ENCODE results near the gene STXBP4.

DNA sequence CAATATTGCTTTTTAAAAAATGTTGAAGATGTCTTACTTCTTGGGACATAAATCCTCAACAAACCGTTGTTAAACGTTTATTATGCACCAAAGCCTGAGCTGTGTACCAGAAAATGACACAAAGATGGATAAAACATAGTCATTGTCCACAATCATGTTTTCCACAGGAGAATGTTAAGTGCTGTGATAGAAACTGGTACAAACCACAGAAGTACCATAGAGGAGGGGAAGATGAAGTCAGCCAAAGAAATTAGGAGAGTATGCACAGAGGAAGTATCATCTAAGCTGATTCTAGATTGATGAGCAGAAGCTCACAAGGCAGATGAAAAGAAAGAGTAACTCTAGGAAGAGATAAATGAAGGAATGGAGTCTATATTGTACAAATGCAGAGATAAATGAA, 153.5 kb downstream of the STXBP4 start:
- TF ChIP-seq ISL1 (CRISPR knock-in tag; IDR thresholded peaks at IDR 0.05) (no peak), RARB (CRISPR knock-in tag; IDR thresholded peaks at IDR 0.05) (no peak), ZFP3 (CRISPR knock-in tag; IDR thresholded peaks at IDR 0.05) (no peak), CSDC2 (CRISPR knock-in tag; IDR thresholded peaks at IDR 0.05) (no peak), TOX (CRISPR knock-in tag; IDR thresholded peaks at IDR 0.05; ENCODE audit: borderline replicate concordance) (no peak), ZNF70 (CRISPR knock-in tag; IDR thresholded peaks at IDR 0.05) (no peak), ZNF565 (CRISPR knock-in tag; conservative IDR thresholded peaks at IDR 0.05; ENCODE audit: low read depth) (no peak), ZFP30 (CRISPR knock-in tag; IDR thresholded peaks at IDR 0.05) (no peak), ESRRG (CRISPR knock-in tag; IDR thresholded peaks at IDR 0.05) (no peak), BACH2 (CRISPR knock-in tag; IDR thresholded peaks at IDR 0.05; ENCODE audit: borderline replicate concordance) (no peak), TCF4 (CRISPR knock-in tag; IDR thresholded peaks at IDR 0.05; ENCODE audit: borderline replicate concordance) (no peak)
- TF ChIP-seq, protein P1, sequence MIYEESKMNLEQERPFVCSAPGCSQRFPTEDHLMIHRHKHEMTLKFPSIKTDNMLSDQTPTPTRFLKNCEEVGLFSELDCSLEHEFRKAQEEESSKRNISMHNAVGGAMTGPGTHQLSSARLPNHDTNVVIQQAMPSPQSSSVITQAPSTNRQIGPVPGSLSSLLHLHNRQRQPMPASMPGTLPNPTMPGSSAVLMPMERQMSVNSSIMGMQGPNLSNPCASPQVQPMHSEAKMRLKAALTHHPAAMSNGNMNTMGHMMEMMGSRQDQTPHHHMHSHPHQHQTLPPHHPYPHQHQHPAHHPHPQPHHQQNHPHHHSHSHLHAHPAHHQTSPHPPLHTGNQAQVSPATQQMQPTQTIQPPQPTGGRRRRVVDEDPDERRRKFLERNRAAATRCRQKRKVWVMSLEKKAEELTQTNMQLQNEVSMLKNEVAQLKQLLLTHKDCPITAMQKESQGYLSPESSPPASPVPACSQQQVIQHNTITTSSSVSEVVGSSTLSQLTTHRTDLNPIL (CRISPR knock-in tag; IDR thresholded peaks at IDR 0.05; ENCODE audit: low read depth) = no peak
- TF ChIP-seq, protein P2, sequence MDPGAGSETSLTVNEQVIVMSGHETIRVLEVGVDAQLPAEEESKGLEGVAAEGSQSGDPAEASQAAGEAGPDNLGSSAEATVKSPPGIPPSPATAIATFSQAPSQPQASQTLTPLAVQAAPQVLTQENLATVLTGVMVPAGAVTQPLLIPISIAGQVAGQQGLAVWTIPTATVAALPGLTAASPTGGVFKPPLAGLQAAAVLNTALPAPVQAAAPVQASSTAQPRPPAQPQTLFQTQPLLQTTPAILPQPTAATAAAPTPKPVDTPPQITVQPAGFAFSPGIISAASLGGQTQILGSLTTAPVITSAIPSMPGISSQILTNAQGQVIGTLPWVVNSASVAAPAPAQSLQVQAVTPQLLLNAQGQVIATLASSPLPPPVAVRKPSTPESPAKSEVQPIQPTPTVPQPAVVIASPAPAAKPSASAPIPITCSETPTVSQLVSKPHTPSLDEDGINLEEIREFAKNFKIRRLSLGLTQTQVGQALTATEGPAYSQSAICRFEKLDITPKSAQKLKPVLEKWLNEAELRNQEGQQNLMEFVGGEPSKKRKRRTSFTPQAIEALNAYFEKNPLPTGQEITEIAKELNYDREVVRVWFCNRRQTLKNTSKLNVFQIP (CRISPR knock-in tag; IDR thresholded peaks at IDR 0.05; ENCODE audit: borderline replicate concordance, low read depth) = no peak
- TF ChIP-seq, protein P3, sequence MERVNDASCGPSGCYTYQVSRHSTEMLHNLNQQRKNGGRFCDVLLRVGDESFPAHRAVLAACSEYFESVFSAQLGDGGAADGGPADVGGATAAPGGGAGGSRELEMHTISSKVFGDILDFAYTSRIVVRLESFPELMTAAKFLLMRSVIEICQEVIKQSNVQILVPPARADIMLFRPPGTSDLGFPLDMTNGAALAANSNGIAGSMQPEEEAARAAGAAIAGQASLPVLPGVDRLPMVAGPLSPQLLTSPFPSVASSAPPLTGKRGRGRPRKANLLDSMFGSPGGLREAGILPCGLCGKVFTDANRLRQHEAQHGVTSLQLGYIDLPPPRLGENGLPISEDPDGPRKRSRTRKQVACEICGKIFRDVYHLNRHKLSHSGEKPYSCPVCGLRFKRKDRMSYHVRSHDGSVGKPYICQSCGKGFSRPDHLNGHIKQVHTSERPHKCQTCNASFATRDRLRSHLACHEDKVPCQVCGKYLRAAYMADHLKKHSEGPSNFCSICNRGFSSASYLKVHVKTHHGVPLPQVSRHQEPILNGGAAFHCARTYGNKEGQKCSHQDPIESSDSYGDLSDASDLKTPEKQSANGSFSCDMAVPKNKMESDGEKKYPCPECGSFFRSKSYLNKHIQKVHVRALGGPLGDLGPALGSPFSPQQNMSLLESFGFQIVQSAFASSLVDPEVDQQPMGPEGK (CRISPR knock-in tag; IDR thresholded peaks at IDR 0.05; ENCODE audit: borderline replicate concordance) = no peak
